HFF-Myc (cell line): ENCODE measurements around the gene CTTN.

ENCODE experiments used
- DNase-seq: peaks from one replicate; pipeline ENCODE4 v3.0.0-alpha.2; 2011; ENCODE audit warnings: low read depth; ENCODE audit errors: extremely low read depth
- H3K4me3 ChIP-seq: replicated peaks from 2 replicates; pipeline ENCODE4 v1.5.1; 2011; ENCODE audit warnings: low read depth, mild to moderate bottlenecking, control low read depth, low read length
- TF ChIP-seq, protein P1 (sequence below): IDR thresholded peaks from 2 replicates; pipeline ENCODE4 v1.5.1; 2012; ENCODE audit warnings: mild to moderate bottlenecking, low read depth, low read length, control low read depth; ENCODE audit errors: missing control alignments

CTTN gene

DNA sequence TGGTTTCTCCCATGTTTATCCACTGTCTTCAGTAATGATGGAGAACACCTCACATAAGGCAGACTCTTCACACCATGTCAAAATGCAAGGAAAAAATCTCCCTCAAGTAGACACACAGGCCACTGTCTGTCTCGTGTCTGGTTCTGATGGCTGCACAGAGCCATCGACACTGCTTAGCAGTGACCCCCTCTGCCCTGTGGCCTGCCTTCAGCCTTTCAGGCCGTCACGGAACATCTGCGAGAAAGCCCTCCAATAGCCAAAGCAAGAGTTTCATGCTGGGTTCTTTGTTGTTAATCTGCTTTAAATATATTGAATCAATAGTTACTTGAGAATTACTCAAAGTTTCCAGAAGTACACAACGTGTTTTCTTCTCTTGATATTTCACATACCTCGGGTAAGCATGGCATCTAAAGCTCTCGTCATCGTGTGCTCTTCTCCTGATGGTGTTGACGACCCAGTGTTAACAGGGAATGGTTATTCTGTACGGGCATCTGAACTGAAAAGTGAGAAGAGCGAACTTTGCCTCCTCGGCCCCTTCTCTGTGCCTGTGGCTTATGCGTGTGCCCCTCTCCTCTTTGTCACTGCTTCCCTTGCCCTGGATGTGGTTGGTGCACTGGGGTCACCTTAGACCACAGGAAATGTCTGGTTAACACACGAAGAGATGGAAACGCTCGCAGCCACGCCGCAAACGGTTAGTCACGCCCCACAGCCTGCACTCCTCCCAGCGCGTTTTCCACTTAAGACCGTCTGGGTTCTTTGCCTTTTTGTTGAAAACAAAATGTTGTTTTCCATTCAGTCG lies 33.4 kb upstream of the CTTN start:
- H3K4me3 ChIP-seq, result no peak overlapping the region
- DNase-seq, result no peak
- TF ChIP-seq, protein P1, sequence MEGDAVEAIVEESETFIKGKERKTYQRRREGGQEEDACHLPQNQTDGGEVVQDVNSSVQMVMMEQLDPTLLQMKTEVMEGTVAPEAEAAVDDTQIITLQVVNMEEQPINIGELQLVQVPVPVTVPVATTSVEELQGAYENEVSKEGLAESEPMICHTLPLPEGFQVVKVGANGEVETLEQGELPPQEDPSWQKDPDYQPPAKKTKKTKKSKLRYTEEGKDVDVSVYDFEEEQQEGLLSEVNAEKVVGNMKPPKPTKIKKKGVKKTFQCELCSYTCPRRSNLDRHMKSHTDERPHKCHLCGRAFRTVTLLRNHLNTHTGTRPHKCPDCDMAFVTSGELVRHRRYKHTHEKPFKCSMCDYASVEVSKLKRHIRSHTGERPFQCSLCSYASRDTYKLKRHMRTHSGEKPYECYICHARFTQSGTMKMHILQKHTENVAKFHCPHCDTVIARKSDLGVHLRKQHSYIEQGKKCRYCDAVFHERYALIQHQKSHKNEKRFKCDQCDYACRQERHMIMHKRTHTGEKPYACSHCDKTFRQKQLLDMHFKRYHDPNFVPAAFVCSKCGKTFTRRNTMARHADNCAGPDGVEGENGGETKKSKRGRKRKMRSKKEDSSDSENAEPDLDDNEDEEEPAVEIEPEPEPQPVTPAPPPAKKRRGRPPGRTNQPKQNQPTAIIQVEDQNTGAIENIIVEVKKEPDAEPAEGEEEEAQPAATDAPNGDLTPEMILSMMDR, result no peak

GRCh38 chr11:70365544-70365927 lies 32.8 kb upstream of the CTTN start:
- no peak overlapping the region for H3K4me3 ChIP-seq
- TF ChIP-seq, protein P1, result no peak
- no peak for DNase-seq

DNA sequence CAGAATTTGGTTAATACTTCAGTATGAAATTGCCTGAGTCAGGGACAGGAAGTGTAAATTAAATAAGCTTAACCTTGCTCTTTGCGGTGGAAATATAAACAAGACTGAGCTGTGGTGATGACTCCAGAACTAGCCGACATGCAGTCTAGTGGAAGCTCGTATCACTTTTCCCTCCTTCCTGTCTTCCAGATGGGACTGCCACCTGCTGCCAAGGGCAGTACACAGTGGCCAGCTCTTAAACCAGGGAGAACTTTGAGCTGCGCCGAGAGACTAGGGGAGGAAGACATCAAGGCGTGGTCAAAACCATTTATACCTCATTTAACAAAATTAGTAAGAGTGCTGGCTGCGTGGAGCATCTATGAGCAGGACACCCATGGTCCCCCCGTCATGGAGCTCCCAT lies 31.3 kb upstream of the CTTN start:
- no peak for DNase-seq
- H3K4me3 ChIP-seq, result no peak overlapping the region
- TF ChIP-seq, protein P1, result no peak

DNA sequence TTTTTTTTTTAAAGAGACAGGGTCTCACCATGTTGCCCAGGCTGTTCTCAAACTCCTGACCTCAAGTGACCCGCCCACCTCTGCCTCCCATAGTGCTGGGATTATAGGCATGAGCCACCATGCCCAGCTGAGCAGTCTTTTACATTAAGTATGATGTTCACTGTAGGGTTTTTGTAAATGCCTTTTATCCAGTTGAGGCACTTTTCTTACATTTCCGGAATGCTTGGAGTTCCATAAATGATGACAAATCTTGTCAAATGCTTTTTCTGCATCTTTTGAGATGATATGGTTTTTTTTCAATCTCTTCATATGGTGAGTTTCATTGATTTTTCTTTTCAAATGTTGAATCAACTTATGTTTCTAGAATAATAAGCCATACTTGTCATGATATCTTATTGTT lies 29.4 kb upstream of the CTTN start:
- DNase-seq, result no peak
- TF ChIP-seq, protein P1, result no peak
- H3K4me3 ChIP-seq, result no peak overlapping the region

DNA sequence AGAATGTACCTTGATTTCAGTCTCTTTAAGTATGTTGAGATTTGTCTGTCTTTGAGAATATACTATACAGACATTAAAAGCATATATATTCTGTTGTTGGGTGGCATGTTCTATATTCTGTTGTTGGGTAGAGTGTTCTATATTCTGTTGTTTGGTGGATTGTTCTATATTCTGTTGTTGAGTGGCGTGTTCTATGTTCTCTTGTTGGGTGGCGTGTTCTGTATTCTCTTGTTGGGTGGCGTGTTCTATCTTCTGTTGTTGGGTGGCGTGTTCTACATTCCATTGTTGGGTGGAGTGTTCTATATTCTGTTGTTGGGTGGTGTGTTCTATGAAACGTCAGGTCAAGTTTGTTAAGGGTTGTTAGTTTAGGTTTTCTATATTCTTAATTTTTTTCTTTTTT lies 27.1 kb upstream of the CTTN start:
- TF ChIP-seq, protein P1, result no peak
- H3K4me3 ChIP-seq, result no peak overlapping the region
- DNase-seq, result no peak

GRCh38 chr11:70372076-70372475 lies 26.3 kb upstream of the CTTN start:
- TF ChIP-seq, protein P1, result no peak
- H3K4me3 ChIP-seq, result no peak overlapping the region
- DNase-seq, result no peak

- no peak for DNase-seq
- H3K4me3 ChIP-seq, result no peak overlapping the region
- TF ChIP-seq, protein P1, result no peak
Observed at GRCh38 chr11:70376621-70377020, 21.7 kb upstream of the CTTN start.
